Urinary bladder (tissue), 4 donors: ENCODE results near the gene QSOX1. TPM values are rescaled to one million over a fixed set of nuclear protein-coding genes. Genes with fewer than 3 reads are reported as not detected.

ENCODE experiments used
- DNase-seq: peaks from one replicate; pipeline ENCODE4 v3.0.0-alpha.2; 2015; ENCODE audit errors: extremely low spot score
- H3K27ac ChIP-seq: one replicate; pipeline ENCODE4 v1.5.1; 2013; ENCODE audit warnings: low read depth, mild to moderate bottlenecking, moderate library complexity
- H3K36me3 ChIP-seq: one replicate; pipeline ENCODE4 v1.6.1; 2013; ENCODE audit warnings: mild to moderate bottlenecking, moderate library complexity; ENCODE audit not compliant: insufficient read depth
- H3K4me1 ChIP-seq: one replicate; pipeline ENCODE4 v1.6.1; 2013; ENCODE audit warnings: mild to moderate bottlenecking, moderate library complexity; ENCODE audit not compliant: insufficient read depth
- H3K4me3 ChIP-seq: one replicate; pipeline ENCODE4 v1.5.1; 2013; ENCODE audit warnings: low read depth, low read length
- WGBS: extraction: QIAGEN DNeasy Blood & Tissue Kit; methylation state at CpG from one replicate; pipeline ENCODE4 v1.1.7; 2013; 5-methylcytosine and 5-hydroxymethylcytosine counted together
- polyA plus RNA-seq: library from polyadenylated mRNA; stranded (reverse); fragments of 200-250 nt; gene quantifications from one replicate; pipeline ENCODE4 v1.2.3, GENCODE V29; 2013
- total RNA-seq: library from RNA; depleted of rRNA; stranded (reverse); fragments of >200 nt; gene quantifications from one replicate; pipeline ENCODE4 v1.2.3, GENCODE V29; 2014
- donor health status: healthy with polysubstance abuse.
- donor health status: healthy.

Gene QSOX1
- total and polyA plus RNA-seq, 2 donors, result 137 to 217 TPM

DNA sequence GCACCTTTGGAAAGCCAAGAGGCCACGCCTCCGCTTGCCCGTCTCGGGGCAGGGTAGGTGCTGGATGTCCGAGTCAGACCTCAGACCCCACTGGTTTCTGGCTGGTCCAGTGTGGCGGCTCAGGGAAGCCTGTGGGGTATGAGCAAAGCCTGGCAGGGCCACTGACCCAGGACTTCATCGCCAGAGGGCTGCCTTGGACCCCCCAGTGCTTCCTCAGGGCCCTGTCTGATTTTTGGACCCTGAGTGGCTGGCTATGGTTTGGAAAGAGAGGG is 95.8 kb downstream of the QSOX1 start:
- DNase-seq, result no peak
- Histone ChIP-seq H3K4me1 (no peaks in the 10 kb centered on the region), H3K4me3 (no peak overlapping the region), H3K36me3 (no peaks in the 10 kb centered on the region), H3K27ac (no peak overlapping the region)
- 77% methylated on average over 7 of the region's 7 CpGs for WGBS

DNA sequence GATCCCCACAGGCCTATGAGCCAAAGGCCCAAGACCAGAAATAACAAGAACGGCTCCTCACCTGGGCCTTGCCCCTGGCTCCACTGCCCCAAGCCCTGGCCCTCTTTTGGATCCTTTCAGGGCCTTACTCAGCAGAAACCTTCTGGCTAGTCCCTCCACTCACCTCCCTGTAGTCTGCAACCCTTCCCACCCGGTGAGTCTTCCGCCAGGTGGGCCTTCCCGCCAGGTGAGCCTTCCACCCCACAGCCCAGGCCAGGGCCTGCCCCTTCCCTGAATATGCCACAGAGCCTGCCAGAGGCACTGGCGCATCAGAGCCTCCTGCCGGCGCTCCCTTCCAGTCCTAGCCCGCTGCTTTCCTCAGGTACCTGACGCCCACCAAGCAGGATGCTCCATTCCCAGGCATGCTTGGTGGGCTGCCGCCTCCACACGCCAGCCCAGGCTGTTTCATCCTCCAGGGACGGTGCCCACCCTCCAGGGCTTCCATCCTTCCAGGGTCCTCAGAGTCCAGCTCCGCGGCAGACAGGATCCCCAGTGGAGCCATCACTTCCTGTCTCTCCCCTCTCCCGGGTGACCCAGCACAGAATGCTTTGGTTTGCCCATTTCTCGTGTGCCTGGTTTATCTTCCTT is 96.3 kb downstream of the QSOX1 start:
- WGBS, result 83% methylated on average over 16 of the region's 16 CpGs

DNA sequence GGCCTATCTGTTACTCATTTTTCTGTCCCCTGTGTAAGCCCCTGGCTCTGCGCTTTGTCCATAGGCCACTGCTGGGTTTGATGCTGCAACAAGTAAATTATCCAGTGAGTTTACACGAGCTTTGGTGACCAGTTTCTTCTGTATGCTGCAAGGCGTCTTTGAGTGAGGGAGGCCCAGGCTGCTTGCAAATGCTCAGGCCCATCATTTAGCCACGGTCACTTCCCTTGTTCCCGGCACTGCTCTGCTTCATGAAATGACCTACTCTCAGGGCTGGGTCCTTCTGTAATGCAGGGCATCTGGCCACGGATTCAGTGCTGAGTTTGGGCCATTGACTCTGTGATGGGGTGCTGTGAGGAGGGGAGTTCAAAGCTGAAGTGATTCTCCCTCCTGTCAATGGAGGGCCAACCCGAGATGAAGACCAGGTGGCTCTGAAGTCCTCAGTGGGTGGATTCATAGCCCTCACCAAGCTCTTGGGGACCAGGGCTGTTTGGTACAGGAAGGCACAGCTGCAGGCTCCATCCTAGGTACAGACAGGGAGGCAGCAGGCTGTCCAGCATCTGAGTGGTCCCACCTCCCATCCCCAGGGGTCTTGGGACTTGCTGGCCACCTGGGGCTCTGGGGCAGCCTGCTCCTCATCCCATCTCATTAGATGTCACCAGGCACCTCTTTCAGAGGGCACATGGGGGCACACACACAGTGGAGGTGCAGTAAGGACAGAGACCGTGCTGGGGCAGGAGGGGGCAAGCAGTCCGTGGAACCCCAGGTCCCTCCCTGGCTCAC is 97.0 kb downstream of the QSOX1 start:
- Histone ChIP-seq H3K36me3 (no peaks in the 10 kb centered on the region), H3K4me1 (no peaks in the 10 kb centered on the region), H3K27ac (no peak overlapping the region), H3K4me3 (no peak overlapping the region)
- DNase-seq, result no peak
- WGBS, result 80% methylated on average over 9 of the region's 9 CpGs

More for the DNA sequence above, 96.3 kb downstream of the QSOX1 start:
- H3K4me1 ChIP-seq, result no peaks in the 10 kb centered on the region
- H3K36me3 ChIP-seq, result no peaks in the 10 kb centered on the region
- DNase-seq, result no peak
- no peak overlapping the region for H3K4me3 ChIP-seq
- no peak overlapping the region for H3K27ac ChIP-seq

DNA sequence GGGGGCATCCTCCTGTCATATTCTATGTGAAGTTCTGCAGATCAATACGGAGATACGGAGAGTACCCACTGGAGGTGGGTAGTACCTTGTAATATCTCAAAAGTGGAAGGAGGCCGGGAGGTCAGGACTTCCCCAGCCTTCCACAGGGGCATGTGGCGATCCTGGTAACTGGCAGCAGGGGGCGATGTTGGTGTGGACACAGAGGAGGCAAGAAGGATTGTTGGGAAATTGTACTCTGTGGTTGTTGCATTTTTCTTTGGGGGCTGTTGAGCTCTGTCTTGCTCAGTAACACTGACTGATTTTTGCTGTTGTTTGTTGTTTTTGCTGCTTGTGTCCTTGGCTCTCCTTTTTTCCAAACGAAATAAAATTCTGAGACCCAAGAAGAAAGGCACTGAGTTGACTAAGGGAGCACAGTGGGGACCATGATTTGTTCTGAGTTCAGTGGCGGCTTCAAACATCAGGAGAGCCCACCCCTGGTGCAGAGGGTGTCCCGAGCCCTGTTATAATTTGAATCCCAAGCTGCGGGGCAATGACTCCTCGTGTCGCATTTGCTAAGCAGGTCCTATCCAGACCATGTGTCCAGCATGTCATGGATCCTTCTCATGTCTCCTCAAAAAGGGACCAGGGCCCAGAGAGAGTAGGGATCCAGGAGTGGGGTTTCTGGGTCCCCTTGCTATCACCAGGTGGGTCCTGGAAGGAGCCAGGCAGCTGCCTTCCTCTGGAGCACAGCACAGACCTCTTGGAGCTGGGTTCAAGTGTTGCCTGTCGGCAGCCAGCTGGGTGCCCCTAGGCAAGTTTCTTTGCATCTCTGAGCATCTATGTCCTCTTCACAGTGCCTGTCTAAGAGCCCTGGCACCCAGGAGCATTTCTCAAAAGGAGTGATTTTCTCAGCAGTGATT is 98.2 kb downstream of the QSOX1 start:
- WGBS, result 73% methylated on average over 12 of the region's 12 CpGs
- no peak overlapping the region for H3K4me3 ChIP-seq
- no peaks in the 10 kb centered on the region for H3K4me1 ChIP-seq
- no peak for DNase-seq
- H3K36me3 ChIP-seq, result no peaks in the 10 kb centered on the region
- no peak overlapping the region for H3K27ac ChIP-seq

Other genes with a start within 250 kb of the QSOX1 start
- 110 TPM for gene CEP350, start 200.1 kb upstream of the QSOX1 start, total RNA-seq
- gene CEP350, start 200.1 kb upstream of the QSOX1 start, polyA plus RNA-seq, result 13.0 TPM
- not detected for gene LHX4, start 75.4 kb downstream of the QSOX1 start, total RNA-seq
- gene LHX4, start 75.4 kb downstream of the QSOX1 start, polyA plus RNA-seq, result 0.03 TPM